ENCODE results near the gene OVCH1. TPM values are rescaled to one million over a fixed set of nuclear protein-coding genes. Genes with fewer than 3 reads are reported as not detected.

OVCH1 gene
- total RNA-seq (under 1 TPM; 0.10 to 0.54 (median 0.18) TPM), polyA plus RNA-seq (under 1 TPM; 0.04 to 0.19 (median 0.18) TPM)
- long read RNA-seq, donor 1, result 0 reads
- long read RNA-seq, donor 2, result 0 reads

DNA sequence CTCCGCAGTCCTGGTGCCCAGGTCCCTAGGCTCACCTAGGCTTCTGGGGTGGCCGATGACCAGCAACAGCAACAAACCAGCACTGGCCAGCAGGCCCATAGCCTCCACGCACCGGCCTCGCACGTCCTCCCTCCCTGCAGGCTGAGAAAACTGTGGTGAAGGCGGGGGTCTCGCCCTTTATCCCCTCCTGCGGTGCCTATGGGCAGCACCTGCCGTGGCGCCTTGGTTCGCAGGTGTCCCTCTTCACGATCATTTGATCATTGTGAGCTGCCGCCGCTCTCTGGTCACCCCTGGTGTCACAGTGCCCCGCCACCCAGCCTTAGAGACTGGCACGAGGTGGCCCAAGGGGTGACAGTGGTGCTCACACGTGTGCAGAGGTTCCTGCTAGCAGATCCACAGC lies at the start of gene OVCH1:
Gene OVCH1, minus strand, starts transcription at position 99 of the 400 bp plus-strand sequence. Its CDS starts 0 bp downstream, at position 99.
- Histone ChIP-seq H3K27ac (no peak within 1 kb of the TSS), H3K36me3 (ENCODE audit: insufficient read depth in 1 of 2, low read depth in 1 of 2) (peaks cover 0 to under 1% of the 10 kb centered on the region in 2 donors), H3K9me3 (no peaks in the 10 kb centered on the region), H3K4me3 (no peak within 1 kb of the TSS), H3K27me3 (ENCODE audit: insufficient read depth in 3 of 3, low read length in 2 of 3) (no peaks in the 10 kb centered on the region), H3K4me1 (no peaks in the 10 kb centered on the region)
- ATAC-seq (no peak), DNase-seq (no peak)
- intact Hi-C loops (cut with DNase I), result no loop called here
- TF ChIP-seq, protein P1, sequence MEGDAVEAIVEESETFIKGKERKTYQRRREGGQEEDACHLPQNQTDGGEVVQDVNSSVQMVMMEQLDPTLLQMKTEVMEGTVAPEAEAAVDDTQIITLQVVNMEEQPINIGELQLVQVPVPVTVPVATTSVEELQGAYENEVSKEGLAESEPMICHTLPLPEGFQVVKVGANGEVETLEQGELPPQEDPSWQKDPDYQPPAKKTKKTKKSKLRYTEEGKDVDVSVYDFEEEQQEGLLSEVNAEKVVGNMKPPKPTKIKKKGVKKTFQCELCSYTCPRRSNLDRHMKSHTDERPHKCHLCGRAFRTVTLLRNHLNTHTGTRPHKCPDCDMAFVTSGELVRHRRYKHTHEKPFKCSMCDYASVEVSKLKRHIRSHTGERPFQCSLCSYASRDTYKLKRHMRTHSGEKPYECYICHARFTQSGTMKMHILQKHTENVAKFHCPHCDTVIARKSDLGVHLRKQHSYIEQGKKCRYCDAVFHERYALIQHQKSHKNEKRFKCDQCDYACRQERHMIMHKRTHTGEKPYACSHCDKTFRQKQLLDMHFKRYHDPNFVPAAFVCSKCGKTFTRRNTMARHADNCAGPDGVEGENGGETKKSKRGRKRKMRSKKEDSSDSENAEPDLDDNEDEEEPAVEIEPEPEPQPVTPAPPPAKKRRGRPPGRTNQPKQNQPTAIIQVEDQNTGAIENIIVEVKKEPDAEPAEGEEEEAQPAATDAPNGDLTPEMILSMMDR (IDR thresholded peaks at IDR 0.05), result no peak
- 87 to 95% (median 93%) methylated on average over 18 of the region's 18 CpGs for WGBS, 3 donors

DNA sequence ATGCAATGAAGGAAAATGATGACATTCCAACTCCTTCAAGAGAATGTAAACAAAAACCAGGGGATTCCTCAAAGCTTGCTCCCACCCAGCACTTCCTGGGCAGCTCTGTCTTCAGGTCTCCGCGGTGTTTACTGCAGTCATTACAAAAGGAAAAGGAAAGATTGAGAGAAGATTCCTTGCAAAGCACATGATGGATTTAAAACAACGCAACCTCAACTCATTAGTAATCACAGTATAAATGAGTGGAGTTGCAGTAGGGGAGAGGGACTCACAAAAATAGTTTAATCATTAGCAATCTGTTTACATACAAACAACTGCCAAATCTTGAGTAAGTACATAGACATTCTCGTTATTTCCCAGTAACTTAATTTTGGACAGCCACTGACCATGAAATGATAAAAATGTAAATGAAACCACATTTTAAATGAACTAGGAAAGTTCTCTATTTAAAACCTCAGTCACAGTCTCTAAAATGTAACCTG lies 49.7 kb upstream of the OVCH1 start:
- intact Hi-C loops (cut with DNase I), result loop anchor here in 1 of 2 donors (10.0 kb wide), 1 partner anchor 238 kb away; the partner anchor contains the start of gene TMTC1
- Histone ChIP-seq H3K36me3 (ENCODE audit: insufficient read depth in 1 of 2, low read depth in 1 of 2) (no peaks in the 10 kb centered on the region), H3K27ac (peak overlapping the region; percentile 87), H3K27me3 (ENCODE audit: insufficient read depth in 3 of 3, low read length in 2 of 3) (no peaks in the 10 kb centered on the region), H3K4me1 (peaks cover 41% of the 10 kb centered on the region), H3K4me3 (peak overlapping the region; percentile 24), H3K9me3 (no peaks in the 10 kb centered on the region)
- 28 to 54% (median 42%) methylated on average over 4 of the region's 4 CpGs for WGBS, 3 donors
- DNase-seq, result no peak
- TF ChIP-seq, protein P1 (IDR thresholded peaks at IDR 0.05), result no peak
- peak in 1 of 4 donors; percentile 5 for ATAC-seq

- peak overlapping the region; percentile 87 for H3K27ac ChIP-seq
- no peaks in the 10 kb centered on the region for H3K36me3 ChIP-seq (ENCODE audit: insufficient read depth in 1 of 2, low read depth in 1 of 2)
- H3K9me3 ChIP-seq, result no peaks in the 10 kb centered on the region
- H3K27me3 ChIP-seq (ENCODE audit: insufficient read depth in 3 of 3, low read length in 2 of 3), result no peaks in the 10 kb centered on the region
- intact Hi-C loops (cut with DNase I), result loop anchor here in 1 of 2 donors (10.0 kb wide), 1 partner anchor 239 kb away; the partner anchor contains the start of gene TMTC1
- TF ChIP-seq, protein P1 (IDR thresholded peaks at IDR 0.05), result peak; percentile 39
- ATAC-seq (peak; percentile 95 to 96 (median 95)), DNase-seq (peak; percentile 36 to 84)
- 25 to 29% (median 29%) methylated on average over 2 of the region's 2 CpGs for WGBS, 3 donors
- H3K4me1 ChIP-seq, result peaks cover 32% of the 10 kb centered on the region
- peak overlapping the region; percentile 20 for H3K4me3 ChIP-seq
Observed at GRCh38 chr12:29546000-29546399, 48.5 kb upstream of the OVCH1 start.

DNA sequence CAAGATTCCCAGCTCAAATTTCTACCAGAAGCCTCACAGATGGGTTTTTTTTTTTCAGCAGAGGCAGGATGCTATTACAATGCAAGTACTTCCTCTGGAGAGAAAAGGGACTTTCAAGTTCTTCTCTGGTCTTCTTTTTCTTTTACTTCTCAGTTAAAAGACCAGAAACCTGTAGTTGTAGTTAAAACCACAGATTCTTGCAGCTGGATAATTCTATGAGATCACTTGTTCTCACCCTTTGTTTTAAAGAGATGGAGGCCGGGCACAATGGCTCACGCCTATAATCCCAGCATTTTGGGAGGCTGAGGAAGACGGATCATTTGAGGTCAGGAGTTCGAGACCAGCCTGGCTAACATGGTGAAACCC lies 47.6 kb upstream of the OVCH1 start:
- Histone ChIP-seq H3K27ac (peak overlapping the region; percentile 51), H3K36me3 (ENCODE audit: insufficient read depth in 1 of 2, low read depth in 1 of 2) (no peaks in the 10 kb centered on the region), H3K4me3 (no peak overlapping the region), H3K9me3 (no peaks in the 10 kb centered on the region), H3K27me3 (ENCODE audit: insufficient read depth in 3 of 3, low read length in 2 of 3) (no peaks in the 10 kb centered on the region), H3K4me1 (peaks cover 31% of the 10 kb centered on the region)
- intact Hi-C loops (cut with DNase I), result loop anchor here in 1 of 2 donors (10.0 kb wide), 1 partner anchor 240 kb away; the partner anchor contains the start of gene TMTC1
- no peak for DNase-seq
- 76 to 85% (median 81%) methylated on average over 4 of the region's 4 CpGs for WGBS, 3 donors
- TF ChIP-seq, protein P1 (IDR thresholded peaks at IDR 0.05), result no peak
- ATAC-seq, result no peak
